ENCODE data around the gene PTPRZ1. TPM values are rescaled to one million over a fixed set of nuclear protein-coding genes. Genes with fewer than 3 reads are reported as not detected.

Gene PTPRZ1
- total RNA-seq, 2 donors from 2014 or later, result not detected

DNA sequence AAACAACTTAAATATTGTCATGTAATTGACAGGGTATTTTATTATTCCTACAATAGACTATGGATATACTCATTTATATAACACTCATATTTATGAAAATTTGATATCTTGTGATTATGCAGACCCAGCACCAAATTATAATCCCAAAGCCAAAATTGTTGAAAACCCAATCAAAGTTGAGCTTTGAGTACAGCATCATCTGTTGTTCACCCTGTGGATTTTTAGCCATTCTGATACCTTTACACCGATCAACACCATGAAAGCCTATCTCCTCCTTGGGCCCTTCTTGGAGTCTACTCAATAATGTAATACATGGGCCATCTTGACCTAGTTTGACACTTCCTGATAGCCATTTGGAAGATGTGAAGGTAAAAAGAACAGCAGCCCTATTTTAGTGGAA, 221.6 kb downstream of the PTPRZ1 start:
- H3K36me3 Mint-ChIP-seq, result no peaks in the 10 kb centered on the region
- no peaks in the 10 kb centered on the region for H3K27me3 Mint-ChIP-seq
- DNase-seq (ENCODE audit: low spot score) (no peak), ATAC-seq (no peak)
- no peak overlapping the region for H3K27ac Mint-ChIP-seq
- peaks cover 4% of the 10 kb centered on the region for H3K9me3 Mint-ChIP-seq
- H3K4me3 Mint-ChIP-seq, result no peak overlapping the region
- H3K4me1 Mint-ChIP-seq (ENCODE audit: low read depth in 2 of 2), result peaks cover 0 to 4% of the 10 kb centered on the region in 2 donors

DNA sequence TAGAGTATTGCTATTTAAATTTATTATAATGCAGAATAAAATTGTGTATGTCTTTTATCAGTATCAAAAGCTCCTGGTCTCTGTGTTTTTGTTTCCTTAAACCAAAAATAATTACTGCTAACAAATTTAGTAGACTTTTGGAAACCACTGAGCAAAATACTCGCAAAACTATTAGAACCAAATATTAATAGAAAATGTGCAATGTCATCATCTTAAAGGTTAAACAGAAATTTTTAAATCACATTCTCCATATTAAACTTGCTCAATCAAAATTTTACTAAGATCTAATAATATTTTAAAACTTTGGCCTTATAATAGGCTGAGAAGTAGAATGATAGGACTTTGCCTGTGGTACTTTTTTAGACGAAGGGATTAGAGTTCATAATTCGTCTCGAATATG, 222.7 kb downstream of the PTPRZ1 start:
- H3K4me3 Mint-ChIP-seq, result no peak overlapping the region
- H3K36me3 Mint-ChIP-seq, result peaks cover 4% of the 10 kb centered on the region

DNA sequence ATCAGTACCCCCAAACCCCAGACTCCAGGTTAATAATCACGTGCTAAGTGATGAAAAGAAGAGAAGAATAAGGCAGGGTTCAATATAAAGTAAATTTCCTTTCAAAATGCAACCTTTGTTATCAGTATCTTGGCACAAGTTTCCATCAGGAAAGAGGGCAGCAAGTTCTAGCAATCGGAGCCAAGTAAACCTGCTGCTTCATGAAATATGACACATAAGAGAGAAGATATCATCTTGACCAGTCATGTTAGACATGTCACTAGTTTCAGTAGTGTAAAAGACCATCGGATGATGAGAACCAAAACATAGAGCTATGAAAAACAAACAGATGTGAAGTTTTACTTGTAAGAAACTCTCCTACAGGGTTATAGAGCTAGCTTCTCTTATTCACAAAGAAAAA, 227.1 kb downstream of the PTPRZ1 start:
- H3K9me3 Mint-ChIP-seq, result peaks cover 6% of the 10 kb centered on the region

More for the DNA sequence above, 222.7 kb downstream of the PTPRZ1 start:
- H3K27me3 Mint-ChIP-seq, result no peaks in the 10 kb centered on the region
- peaks cover 0 to 4% of the 10 kb centered on the region in 2 donors for H3K4me1 Mint-ChIP-seq (ENCODE audit: low read depth in 2 of 2)
- H3K9me3 Mint-ChIP-seq, result peaks cover 4% of the 10 kb centered on the region
- DNase-seq (ENCODE audit: low spot score) (no peak), ATAC-seq (no peak)
- H3K27ac Mint-ChIP-seq, result no peak overlapping the region

DNA sequence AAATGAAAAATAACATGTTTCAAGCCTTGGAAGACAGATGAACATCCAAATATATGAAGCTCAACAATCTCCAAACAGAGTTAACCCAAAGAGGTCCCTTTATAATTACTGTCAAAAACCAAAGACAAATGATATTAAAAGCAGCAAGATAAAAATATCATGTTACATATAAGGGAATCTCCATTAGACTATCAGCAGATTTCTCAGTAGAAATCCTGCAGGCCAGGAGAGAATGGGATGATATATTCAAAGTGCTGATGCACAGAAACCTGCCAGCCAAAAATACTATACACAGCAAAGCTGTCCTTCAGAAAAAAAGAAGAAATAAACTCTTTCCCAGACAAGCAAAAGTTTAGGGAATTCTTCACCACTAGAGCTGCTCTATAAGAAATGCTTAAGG, 230.1 kb downstream of the PTPRZ1 start:
- Mint-ChIP-seq H3K4me1 (ENCODE audit: low read depth in 2 of 2) (no peaks in the 10 kb centered on the region), H3K4me3 (no peak overlapping the region), H3K9me3 (peaks cover 19% of the 10 kb centered on the region), H3K27ac (no peak overlapping the region), H3K36me3 (peaks cover 29% of the 10 kb centered on the region), H3K27me3 (no peaks in the 10 kb centered on the region)
- ATAC-seq (no peak), DNase-seq (ENCODE audit: low spot score) (no peak)

More for the DNA sequence above, 227.1 kb downstream of the PTPRZ1 start:
- H3K4me1 Mint-ChIP-seq (ENCODE audit: low read depth in 2 of 2), result no peaks in the 10 kb centered on the region
- no peak overlapping the region for H3K27ac Mint-ChIP-seq
- no peaks in the 10 kb centered on the region for H3K27me3 Mint-ChIP-seq
- DNase-seq (ENCODE audit: low spot score), result no peak
- H3K4me3 Mint-ChIP-seq, result no peak overlapping the region
- peaks cover 12% of the 10 kb centered on the region for H3K36me3 Mint-ChIP-seq
- no peak for ATAC-seq
